ENCODE measurements around the gene KRTAP1-4.
"Not testable (repeated sequence)": the region's sequence is repeated elsewhere in the genome, so short reads cannot be mapped to it uniquely, and the experiment has no call there.

DNA sequence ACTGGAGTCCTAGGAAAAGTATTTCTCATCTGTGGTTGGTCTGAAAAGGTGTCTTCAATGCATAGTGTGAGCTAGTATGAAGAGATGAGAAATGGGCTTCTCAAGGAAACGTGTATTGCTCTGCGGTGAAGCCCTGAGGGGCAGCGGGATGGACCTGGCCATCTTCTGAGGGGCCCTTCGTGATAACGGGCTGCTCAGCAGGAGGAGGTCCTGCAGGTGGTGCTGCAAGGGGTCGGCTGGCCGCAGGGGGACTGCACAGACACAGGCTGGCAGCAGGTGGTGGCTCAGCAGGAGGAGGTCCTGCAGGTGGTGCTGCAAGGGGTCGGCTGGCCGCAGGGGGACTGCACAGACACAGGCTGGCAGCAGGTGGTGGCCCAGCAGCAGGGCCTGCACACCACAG, 24.6 kb upstream of the KRTAP1-4 start:
- TF ChIP-seq POLR2A (IDR thresholded peaks at IDR 0.05; ENCODE audit: low read depth, low read length); TAF1 (IDR thresholded peaks at IDR 0.05; ENCODE audit: borderline replicate concordance, low read depth, low read length): not testable (repeated sequence)

Data from GM12892 (cell line).